NCI-H1105 treated with DMSO at 0.1 percent for 48 hours (cell line): ENCODE measurements around the gene HSF2BP.
"Not testable (repeated sequence)": the region's sequence is repeated elsewhere in the genome, so short reads cannot be mapped to it uniquely, and the experiment has no call there.

Source experiments
- DNase-seq: peaks from one replicate; lab custom pipeline; 2025; lab: John Stamatoyannopoulos, UW

Gene HSF2BP

GRCh38 chr21:43687566-43688399 is 28.5 kb upstream of the HSF2BP start:
- no peak for DNase-seq

- DNase-seq: no peak
Observed at GRCh38 chr21:43686811-43687565, 27.7 kb upstream of the HSF2BP start.

- no peak for DNase-seq
Observed at GRCh38 chr21:43684424-43684823, 25.1 kb upstream of the HSF2BP start.

- DNase-seq: no peak
Observed at GRCh38 chr21:43681650-43682049, 22.4 kb upstream of the HSF2BP start.

- DNase-seq: not testable (repeated sequence)
Observed at GRCh38 chr21:43680421-43680820, 21.1 kb upstream of the HSF2BP start.

- no peak for DNase-seq
Observed at GRCh38 chr21:43679951-43680350, 20.7 kb upstream of the HSF2BP start.

GRCh38 chr21:43676391-43676790 is 17.1 kb upstream of the HSF2BP start:
- DNase-seq: no peak

- no peak for DNase-seq
Observed at GRCh38 chr21:43675871-43676270, 16.6 kb upstream of the HSF2BP start.

- DNase-seq: no peak
Observed at GRCh38 chr21:43669828-43670605, 10.7 kb upstream of the HSF2BP start.

GRCh38 chr21:43667191-43667904 is 8.1 kb upstream of the HSF2BP start:
- DNase-seq: no peak

- no peak for DNase-seq
Observed at GRCh38 chr21:43665879-43666278, 6.6 kb upstream of the HSF2BP start.

GRCh38 chr21:43664358-43664757 is 5.1 kb upstream of the HSF2BP start:
- no peak for DNase-seq

- no peak for DNase-seq
Observed at GRCh38 chr21:43663033-43663432, 3.7 kb upstream of the HSF2BP start.

- no peak for DNase-seq
Observed at GRCh38 chr21:43662286-43662685, 3.0 kb upstream of the HSF2BP start.

- DNase-seq: no peak
Observed at GRCh38 chr21:43658769-43659135, 536 bp downstream of the HSF2BP start.

- DNase-seq: no peak
Observed at GRCh38 chr21:43658088-43658741, 1.1 kb downstream of the HSF2BP start.

- no peak for DNase-seq
Observed at GRCh38 chr21:43657355-43658087, 1.8 kb downstream of the HSF2BP start.

GRCh38 chr21:43654806-43655489 is 4.3 kb downstream of the HSF2BP start:
- DNase-seq: no peak

- no peak for DNase-seq
Observed at GRCh38 chr21:43653626-43654025, 5.7 kb downstream of the HSF2BP start.

- no peak for DNase-seq
Observed at GRCh38 chr21:43652616-43653015, 6.7 kb downstream of the HSF2BP start.
